T-helper 2 cell treated with Interferon-gamma antibody and Interleukin-4, amounts not matched to agents 5 μg/mL and 100 μg/mL, for 36 hours (primary cell): Measurements from ENCODE around the gene POU4F3.

ENCODE experiments used
- DNase-seq: peaks from one replicate; pipeline ENCODE4 v3.0.0; 2021; ENCODE audit warnings: low spot score
- H3K27ac Mint-ChIP-seq: one replicate; pipeline ENCODE4 v1.8.0; 2021; ENCODE audit warnings: mild to moderate bottlenecking, mixed read lengths
- H3K27me3 Mint-ChIP-seq: one replicate; pipeline ENCODE4 v1.8.0; 2021; ENCODE audit warnings: low read depth, mixed read lengths
- H3K36me3 Mint-ChIP-seq: one replicate; pipeline ENCODE4 v1.8.0; 2021; ENCODE audit warnings: low read depth, mixed read lengths
- H3K4me1 Mint-ChIP-seq: one replicate; pipeline ENCODE4 v1.8.0; 2021; ENCODE audit warnings: low read depth, mixed read lengths
- H3K4me3 Mint-ChIP-seq: one replicate; pipeline ENCODE4 v1.8.0; 2022; ENCODE audit warnings: mild to moderate bottlenecking, moderate library complexity, mixed read lengths
- H3K9me3 Mint-ChIP-seq: one replicate; pipeline ENCODE4 v1.8.0; 2021; ENCODE audit warnings: mixed read lengths

The POU4F3 gene

DNA sequence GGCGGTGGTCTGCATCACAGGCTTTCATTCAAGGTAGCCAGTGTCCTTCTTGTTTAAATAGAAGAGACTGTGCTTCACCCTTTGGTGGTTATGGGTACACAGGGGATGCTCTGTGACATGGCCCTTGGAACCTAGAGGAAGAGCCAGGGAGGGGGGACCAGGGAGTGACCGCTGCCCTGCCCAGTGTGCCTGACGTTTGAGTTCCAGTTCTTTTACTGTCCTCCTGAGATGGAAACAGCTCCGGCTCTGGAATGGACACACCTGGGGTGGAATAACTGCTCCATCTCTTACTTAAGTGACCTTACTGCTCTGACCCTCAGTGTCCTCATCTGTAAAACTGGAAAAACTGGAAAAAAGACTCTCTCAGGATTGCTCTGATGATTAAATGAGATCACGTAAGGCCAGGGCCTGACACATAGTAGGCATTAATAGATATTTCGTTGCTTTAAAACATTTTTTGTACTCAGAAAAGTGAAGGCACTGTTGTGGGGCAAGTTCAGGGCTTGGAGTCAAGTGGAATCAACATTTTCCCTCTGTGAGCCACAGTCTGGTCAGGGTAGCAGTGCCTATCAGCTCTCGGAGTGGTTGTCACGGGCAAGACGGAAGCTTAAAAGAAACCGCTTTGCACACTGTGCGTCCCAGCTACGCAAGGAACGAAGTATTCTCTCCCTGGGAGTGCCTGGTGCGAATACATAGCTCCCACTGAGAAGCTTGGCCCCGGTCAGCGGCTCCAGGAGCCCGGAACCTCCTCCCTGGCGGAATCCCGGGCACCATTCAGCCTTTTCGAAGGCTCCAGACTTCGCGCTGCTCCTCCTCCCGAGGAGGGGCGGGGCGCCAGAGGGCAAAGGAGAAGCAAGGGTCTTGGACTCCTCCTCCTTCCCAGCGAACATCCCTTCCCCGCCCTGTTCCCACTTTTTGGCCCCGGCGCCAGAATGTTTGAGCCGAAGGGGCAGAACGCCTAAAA lies 5.8 kb downstream of the POU4F3 start:
- no peaks in the 10 kb centered on the region for H3K9me3 Mint-ChIP-seq
- no peak for DNase-seq
- H3K27ac Mint-ChIP-seq, result no peak overlapping the region
- H3K36me3 Mint-ChIP-seq, result no peaks in the 10 kb centered on the region
- H3K4me3 Mint-ChIP-seq, result no peak overlapping the region
- H3K4me1 Mint-ChIP-seq, result peaks cover 5% of the 10 kb centered on the region
- H3K27me3 Mint-ChIP-seq, result peaks cover 84% of the 10 kb centered on the region

DNA sequence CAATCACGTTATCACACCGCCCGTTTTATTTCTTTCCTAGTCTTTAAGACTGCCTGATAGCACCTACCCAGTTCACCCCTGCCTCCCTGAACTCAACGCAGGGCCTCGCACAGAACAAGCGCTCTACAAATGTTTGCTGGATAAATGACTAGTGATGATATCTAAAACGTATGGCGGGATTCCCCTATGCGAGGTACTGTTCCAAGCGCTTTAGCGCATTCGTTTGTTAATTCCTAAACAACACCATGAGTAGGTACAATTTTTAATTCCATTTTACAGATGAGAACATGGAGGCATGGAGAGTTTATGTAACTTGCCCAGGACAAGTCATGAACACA lies 6.6 kb downstream of the POU4F3 start:
- Mint-ChIP-seq H3K9me3 (no peaks in the 10 kb centered on the region), H3K4me3 (no peak overlapping the region), H3K27me3 (peaks cover 77% of the 10 kb centered on the region), H3K27ac (no peak overlapping the region), H3K4me1 (peaks cover 5% of the 10 kb centered on the region), H3K36me3 (no peaks in the 10 kb centered on the region)
- DNase-seq, result no peak

DNA sequence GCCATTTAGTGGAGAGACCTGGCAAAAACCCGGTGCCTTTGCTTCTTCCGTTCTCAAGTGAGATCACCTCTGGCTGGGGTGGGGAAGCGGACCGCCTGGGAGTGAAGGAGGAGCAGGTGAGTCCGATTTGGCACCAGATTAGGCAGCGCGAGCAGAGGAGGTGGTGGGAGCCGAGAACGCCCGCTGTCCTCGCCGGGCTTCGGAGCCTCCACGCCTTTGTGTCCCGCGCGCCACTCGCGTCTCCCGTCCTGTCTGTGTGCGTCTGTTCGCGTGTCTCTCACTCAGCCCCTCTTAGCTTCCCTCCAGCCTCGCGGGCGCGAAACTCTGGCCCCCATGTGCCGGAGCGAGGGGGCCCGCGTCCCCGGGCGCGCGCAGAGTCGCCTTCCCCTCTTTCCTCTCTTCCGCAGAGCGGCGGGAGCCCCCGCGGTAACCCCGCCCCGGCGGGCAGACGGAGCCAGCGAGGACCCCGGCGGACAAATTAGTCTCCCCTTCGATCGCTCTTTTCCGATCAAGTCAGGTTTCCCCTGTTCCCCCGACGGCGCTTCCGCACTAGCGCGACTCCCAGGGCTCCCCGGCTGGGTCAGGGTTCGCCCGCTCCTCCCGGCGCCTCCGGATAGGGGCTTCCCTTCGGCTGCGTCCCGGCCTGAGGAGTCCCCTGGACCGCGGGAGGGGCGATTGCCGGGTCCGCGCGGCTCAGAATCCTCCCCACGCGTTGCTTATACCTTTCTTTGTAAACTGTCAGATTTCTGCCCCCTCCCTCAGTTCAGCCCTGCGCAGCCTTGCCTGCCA lies 7.1 kb downstream of the POU4F3 start:
- H3K27ac Mint-ChIP-seq, result no peak overlapping the region
- no peak overlapping the region for H3K4me3 Mint-ChIP-seq
- DNase-seq, result no peak
- H3K27me3 Mint-ChIP-seq, result peaks cover 75% of the 10 kb centered on the region
- H3K36me3 Mint-ChIP-seq, result no peaks in the 10 kb centered on the region
- peaks cover 3% of the 10 kb centered on the region for H3K4me1 Mint-ChIP-seq
- H3K9me3 Mint-ChIP-seq, result no peaks in the 10 kb centered on the region

DNA sequence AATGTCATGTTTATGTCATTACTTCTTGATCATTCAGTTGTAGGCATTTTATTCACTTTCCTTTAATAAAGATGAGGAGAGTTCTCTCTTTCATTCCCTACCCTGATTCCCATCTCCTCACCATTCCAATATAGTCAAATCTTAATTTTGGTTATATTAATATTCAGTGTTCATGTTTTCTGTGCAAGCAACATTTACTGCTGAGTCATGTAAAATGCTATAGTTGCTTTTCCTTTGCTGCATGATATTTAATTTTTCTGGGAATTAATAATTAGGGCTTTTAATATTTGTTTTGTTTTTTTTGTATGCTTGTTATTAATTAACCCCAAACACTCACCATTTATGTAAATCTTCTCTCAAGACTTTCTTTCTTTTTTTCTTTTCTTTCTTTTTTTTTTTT lies 18.5 kb downstream of the POU4F3 start:
- Mint-ChIP-seq H3K4me1 (no peaks in the 10 kb centered on the region), H3K36me3 (no peaks in the 10 kb centered on the region), H3K27me3 (peaks cover 10% of the 10 kb centered on the region), H3K4me3 (no peak overlapping the region), H3K9me3 (no peaks in the 10 kb centered on the region), H3K27ac (no peak overlapping the region)
- DNase-seq, result no peak

DNA sequence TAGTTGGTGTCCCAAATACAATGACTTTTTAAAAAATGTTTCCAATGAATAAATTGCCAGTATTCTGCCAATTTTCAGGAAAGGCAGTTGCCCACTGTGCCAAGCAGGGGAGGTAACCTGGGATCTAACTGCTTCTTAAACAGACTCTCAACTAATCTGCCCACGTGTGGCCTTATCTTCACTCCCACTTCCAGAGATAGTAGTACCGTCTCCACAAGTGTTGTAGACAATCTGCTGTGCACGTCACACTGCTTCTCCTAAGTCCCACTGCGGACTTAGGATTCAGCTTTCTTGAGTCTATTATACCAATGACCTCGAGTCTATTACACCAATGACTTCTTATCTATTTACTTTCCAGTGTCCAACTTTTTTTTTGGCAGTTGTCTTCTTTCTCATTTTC lies 21.2 kb downstream of the POU4F3 start:
- Mint-ChIP-seq H3K4me3 (no peak overlapping the region), H3K4me1 (no peaks in the 10 kb centered on the region), H3K27me3 (peaks cover 12% of the 10 kb centered on the region), H3K36me3 (no peaks in the 10 kb centered on the region), H3K27ac (no peak overlapping the region), H3K9me3 (no peaks in the 10 kb centered on the region)
- DNase-seq, result no peak

DNA sequence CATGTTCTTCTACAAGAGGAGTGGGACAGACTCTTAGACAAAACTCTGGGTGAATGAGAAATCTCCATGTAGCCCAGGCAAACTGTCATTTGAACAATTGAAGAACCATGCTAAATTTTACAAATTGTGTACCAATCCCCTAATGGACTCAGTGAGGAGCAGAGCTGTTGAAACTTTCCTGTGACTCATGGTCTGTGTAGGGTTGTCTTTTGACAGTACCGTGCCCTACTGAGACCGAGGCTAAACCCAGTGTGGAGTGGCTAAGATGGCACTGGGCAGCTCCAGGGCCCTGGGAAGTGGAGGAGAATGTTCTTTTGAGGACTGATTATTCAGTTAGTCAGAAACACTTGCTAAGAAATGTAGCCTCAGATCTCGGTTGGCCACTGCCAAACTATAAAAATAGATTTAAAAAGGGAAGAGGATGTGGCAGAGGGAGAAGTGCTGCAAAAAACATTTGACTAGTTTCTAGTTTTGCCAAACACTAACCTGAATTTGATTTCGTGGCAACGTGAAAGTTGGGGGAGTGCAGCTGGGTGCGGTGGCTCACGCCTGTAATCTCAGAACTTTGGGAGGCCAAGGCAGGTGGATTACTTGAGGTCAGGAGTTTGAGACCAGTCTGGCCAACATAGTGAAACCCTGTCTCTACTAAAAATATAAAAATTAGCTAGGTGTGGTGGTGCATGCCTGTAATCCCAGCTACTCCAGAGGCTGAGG lies 24.7 kb downstream of the POU4F3 start:
- Mint-ChIP-seq H3K4me3 (no peak overlapping the region), H3K36me3 (no peaks in the 10 kb centered on the region), H3K9me3 (no peaks in the 10 kb centered on the region), H3K27ac (no peak overlapping the region), H3K27me3 (peaks cover 8% of the 10 kb centered on the region), H3K4me1 (no peaks in the 10 kb centered on the region)
- no peak for DNase-seq

DNA sequence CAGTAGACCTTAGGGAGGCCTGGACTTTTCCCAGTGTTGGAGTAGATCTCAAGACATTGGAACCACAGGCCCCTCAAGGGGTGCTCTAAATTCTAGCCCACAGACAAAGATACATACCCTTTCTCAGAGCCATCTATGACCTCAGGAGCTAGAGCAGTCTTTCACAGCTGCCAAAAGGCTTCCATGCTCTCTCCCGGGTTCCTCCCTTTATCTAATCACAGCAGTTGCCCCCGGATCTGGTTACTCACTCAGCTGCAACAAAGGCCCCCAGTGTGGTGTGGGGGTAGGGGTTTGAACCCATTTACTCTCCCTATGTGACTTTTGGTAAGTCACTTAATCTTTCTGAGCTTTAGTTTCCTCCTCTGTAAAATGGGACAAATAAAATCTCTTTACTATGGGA lies 27.0 kb downstream of the POU4F3 start:
- Mint-ChIP-seq H3K9me3 (no peaks in the 10 kb centered on the region), H3K4me3 (no peak overlapping the region), H3K36me3 (no peaks in the 10 kb centered on the region), H3K27me3 (peaks cover 8% of the 10 kb centered on the region), H3K27ac (no peak overlapping the region), H3K4me1 (no peaks in the 10 kb centered on the region)
- no peak for DNase-seq

DNA sequence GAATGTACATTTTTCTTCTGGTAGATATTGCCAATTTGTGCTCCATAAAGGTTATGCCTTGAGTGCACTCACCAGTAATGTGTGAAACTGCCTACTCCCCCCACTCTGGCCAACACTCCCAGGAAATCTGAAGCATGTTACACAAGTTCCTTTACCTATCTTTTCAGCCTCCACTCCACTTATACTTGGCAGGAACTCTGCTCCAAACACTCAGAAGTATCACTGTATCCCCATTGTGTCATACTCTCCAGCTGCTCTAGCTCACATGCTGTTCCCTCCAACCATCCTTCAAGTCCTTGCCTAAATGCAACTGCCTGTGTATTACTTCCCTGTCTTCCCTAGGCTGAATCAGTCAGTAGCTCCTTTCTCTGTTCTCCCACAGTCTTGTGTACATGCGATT lies 28.3 kb downstream of the POU4F3 start:
- Mint-ChIP-seq H3K4me3 (no peak overlapping the region), H3K4me1 (no peaks in the 10 kb centered on the region), H3K36me3 (no peaks in the 10 kb centered on the region), H3K9me3 (no peaks in the 10 kb centered on the region), H3K27me3 (peaks cover 4% of the 10 kb centered on the region), H3K27ac (no peak overlapping the region)
- no peak for DNase-seq

DNA sequence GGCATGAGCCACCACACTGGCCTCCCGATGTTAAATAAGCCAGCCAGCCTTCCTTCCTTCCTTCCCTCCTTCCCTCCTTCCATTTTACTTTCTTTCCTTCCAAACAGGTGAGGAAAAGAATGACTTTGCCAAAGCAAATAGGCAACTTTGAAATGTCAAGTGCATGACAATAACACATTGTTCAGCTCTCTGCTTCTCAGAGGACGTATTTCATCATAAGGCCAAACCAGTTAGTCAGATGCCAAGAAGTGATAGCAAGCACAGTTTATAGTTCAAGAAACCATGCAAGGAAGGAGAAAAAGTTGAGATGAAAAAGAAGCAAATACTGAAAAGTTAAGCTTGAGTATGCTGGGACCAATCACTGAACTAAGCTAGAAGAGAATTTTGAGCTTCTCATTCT lies 29.5 kb downstream of the POU4F3 start:
- Mint-ChIP-seq H3K27ac (no peak overlapping the region), H3K36me3 (no peaks in the 10 kb centered on the region), H3K9me3 (no peaks in the 10 kb centered on the region), H3K27me3 (peaks cover 4% of the 10 kb centered on the region), H3K4me3 (no peak overlapping the region), H3K4me1 (no peaks in the 10 kb centered on the region)
- DNase-seq, result no peak

DNA sequence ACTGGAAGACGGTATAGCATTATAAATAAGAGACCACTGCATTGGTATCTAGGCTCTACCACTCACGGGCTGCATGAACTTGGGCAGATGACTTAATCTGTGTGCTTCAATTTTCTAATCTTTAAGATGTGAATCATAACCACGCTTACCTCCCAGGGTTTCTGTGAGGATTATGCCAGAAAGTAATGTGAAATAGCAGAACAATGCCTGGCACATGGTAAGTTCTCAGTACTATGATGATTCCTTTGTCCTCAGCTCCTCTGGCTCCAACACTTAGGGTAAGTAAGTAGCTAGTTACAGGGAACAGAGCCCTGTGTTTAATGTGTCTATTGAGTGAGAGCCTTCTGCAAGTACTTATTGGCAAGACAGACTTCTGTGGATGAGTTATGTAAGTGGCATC lies 31.1 kb downstream of the POU4F3 start:
- no peak for DNase-seq
- no peak overlapping the region for H3K4me3 Mint-ChIP-seq
- H3K9me3 Mint-ChIP-seq, result no peaks in the 10 kb centered on the region
- H3K4me1 Mint-ChIP-seq, result no peaks in the 10 kb centered on the region
- no peak overlapping the region for H3K27ac Mint-ChIP-seq
- no peaks in the 10 kb centered on the region for H3K36me3 Mint-ChIP-seq
- no peaks in the 10 kb centered on the region for H3K27me3 Mint-ChIP-seq

DNA sequence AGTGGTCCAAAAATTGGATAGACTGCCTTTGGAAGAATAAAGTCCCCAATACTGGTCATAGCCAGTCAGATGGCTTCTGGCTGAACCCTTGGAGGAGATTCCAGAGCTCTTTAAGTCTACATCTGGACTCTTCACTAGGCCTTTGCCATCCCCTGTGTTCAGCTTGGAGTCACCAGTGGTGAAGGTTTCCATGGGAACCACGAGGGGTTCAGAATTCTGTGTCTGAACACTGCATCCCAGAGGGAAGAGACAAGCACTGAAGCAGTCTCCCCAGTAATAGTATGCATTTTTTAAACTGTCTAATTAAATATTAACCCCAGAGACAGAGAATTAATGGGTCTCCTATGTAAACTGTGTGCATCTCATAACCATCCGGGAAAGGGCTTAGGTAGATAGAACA lies 38.2 kb downstream of the POU4F3 start:
- Mint-ChIP-seq H3K4me3 (no peak overlapping the region), H3K9me3 (no peaks in the 10 kb centered on the region), H3K27ac (no peak overlapping the region), H3K4me1 (no peaks in the 10 kb centered on the region), H3K27me3 (peaks cover 3% of the 10 kb centered on the region), H3K36me3 (no peaks in the 10 kb centered on the region)
- no peak for DNase-seq

DNA sequence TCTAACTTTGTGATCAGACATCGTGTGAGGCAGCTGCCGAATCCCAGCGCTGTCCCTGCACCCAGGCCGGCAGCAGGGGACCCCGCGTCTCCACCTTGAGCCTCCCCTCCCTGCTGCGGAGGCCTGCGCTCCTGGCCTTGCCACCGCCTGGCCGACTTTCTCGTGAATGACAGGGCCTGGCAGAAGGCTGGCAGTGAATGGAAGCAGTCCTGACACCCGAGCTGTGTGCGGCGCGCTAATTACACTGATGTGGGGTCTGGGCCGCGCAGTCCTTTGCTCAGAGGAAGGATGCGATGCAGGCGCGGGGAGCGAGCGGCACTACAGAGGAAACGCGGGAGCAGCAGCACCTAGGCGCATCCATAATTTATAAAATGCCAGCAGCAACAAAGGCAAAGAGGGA lies 40.3 kb downstream of the POU4F3 start:
- H3K27me3 Mint-ChIP-seq, result peaks cover 3% of the 10 kb centered on the region
- DNase-seq, result no peak
- H3K27ac Mint-ChIP-seq, result no peak overlapping the region
- H3K4me3 Mint-ChIP-seq, result no peak overlapping the region
- no peaks in the 10 kb centered on the region for H3K4me1 Mint-ChIP-seq
- no peaks in the 10 kb centered on the region for H3K9me3 Mint-ChIP-seq
- no peaks in the 10 kb centered on the region for H3K36me3 Mint-ChIP-seq

DNA sequence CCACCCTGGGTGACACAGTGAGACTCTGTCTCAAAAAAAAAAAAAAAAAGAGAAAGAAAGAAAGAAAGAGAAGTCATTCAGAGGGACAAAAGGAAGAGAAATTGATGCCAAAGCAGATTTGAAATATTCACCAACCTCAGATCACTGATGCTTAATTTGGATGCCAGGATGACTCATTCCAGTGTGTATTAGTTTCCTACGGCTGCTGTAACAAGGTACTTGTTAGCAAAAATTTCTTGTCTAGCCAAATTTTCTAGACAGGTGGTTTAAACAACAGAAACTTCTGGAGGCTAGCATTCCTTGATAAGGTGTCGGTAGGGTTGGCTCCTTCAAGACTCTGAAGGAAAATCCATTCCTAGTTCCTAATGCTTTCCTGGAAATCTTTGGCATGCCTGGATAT lies 42.1 kb downstream of the POU4F3 start:
- no peaks in the 10 kb centered on the region for H3K36me3 Mint-ChIP-seq
- H3K9me3 Mint-ChIP-seq, result no peaks in the 10 kb centered on the region
- DNase-seq, result no peak
- H3K27me3 Mint-ChIP-seq, result peaks cover 3% of the 10 kb centered on the region
- H3K4me3 Mint-ChIP-seq, result no peak overlapping the region
- H3K4me1 Mint-ChIP-seq, result no peaks in the 10 kb centered on the region
- no peak overlapping the region for H3K27ac Mint-ChIP-seq

DNA sequence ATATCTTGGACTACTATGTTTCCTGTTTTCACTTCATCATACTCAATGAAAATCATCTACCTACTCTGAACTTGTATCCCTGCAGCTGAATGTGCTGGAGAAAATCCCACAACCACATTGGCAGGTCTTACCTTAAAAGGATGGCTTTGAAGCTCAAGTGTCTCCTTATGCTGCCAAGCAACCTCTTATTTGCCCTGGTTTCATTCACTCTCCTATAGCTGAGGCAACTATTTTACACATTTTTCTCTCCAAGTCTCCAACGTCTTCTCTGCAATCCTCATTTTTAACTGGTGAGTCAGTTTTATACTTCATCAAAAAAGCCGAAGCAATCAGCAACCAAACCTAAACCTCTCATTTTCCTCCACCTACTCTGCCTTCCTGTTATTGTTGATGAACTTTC lies 49.7 kb downstream of the POU4F3 start:
- Mint-ChIP-seq H3K4me3 (no peak overlapping the region), H3K4me1 (no peaks in the 10 kb centered on the region), H3K9me3 (no peaks in the 10 kb centered on the region), H3K27me3 (peaks cover 5% of the 10 kb centered on the region), H3K36me3 (no peaks in the 10 kb centered on the region), H3K27ac (no peak overlapping the region)
- DNase-seq, result no peak
